CD4-positive, alpha-beta T cell treated with Interleukin-12 subunit alpha and Interleukin-12 subunit beta, for 1 hour (primary cell): Measurements from ENCODE around the gene PNPLA8.

Experiments
- DNase-seq: peaks from one replicate; pipeline ENCODE4 v3.0.0-alpha.2; 2020

Gene PNPLA8

GRCh38 chr7:108440613-108441012 is 85.3 kb downstream of the PNPLA8 start:
- no peak for DNase-seq

DNA sequence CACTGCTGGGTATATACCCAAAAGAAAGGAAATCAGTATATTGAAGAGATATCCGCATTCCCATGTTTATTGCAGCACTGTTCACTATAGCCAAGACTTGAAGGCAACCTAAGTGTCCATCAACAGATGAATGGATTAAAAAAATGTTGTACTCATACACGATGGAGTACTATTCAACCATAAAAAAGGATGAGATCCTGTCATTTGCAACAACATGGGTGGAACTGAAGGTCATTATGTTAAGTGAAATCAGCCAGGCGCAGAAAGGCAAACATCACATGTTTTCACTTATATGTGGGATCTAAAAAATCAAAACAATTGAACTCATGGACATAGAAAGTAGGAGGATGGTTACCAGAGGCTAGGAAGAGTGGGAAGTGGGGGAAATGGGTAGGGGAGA is 89.0 kb downstream of the PNPLA8 start:
- DNase-seq, result no peak

GRCh38 chr7:108434010-108434409 is 91.9 kb downstream of the PNPLA8 start:
- no peak for DNase-seq

- DNase-seq, result no peak
These were observed 94.8 kb downstream of the PNPLA8 start for GRCh38 chr7:108431099-108431498.

GRCh38 chr7:108430664-108431063 is 95.3 kb downstream of the PNPLA8 start:
- no peak for DNase-seq

DNA sequence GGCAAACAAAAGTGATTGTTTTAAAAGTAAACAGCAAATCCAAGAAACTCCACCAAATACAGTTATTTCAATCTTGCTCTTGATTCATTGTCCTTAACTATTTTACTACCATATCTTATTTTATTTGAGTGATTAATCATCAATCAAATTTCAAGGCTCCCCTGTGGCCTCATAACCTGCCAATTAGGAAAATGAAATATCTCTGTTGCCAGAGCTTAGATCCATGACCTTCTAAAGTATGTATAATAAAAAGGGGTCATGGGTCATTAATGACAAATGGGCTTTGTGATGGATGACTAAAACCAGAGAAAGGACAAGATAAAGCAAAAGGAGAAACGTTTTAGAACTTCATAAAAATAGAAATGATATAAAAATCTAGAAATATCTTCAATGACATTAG is 98.2 kb downstream of the PNPLA8 start:
- no peak for DNase-seq

- DNase-seq, result no peak
These were observed 100.1 kb downstream of the PNPLA8 start for GRCh38 chr7:108425714-108426275.

- DNase-seq, result no peak
These were observed 101.9 kb downstream of the PNPLA8 start for GRCh38 chr7:108424013-108424412.

DNA sequence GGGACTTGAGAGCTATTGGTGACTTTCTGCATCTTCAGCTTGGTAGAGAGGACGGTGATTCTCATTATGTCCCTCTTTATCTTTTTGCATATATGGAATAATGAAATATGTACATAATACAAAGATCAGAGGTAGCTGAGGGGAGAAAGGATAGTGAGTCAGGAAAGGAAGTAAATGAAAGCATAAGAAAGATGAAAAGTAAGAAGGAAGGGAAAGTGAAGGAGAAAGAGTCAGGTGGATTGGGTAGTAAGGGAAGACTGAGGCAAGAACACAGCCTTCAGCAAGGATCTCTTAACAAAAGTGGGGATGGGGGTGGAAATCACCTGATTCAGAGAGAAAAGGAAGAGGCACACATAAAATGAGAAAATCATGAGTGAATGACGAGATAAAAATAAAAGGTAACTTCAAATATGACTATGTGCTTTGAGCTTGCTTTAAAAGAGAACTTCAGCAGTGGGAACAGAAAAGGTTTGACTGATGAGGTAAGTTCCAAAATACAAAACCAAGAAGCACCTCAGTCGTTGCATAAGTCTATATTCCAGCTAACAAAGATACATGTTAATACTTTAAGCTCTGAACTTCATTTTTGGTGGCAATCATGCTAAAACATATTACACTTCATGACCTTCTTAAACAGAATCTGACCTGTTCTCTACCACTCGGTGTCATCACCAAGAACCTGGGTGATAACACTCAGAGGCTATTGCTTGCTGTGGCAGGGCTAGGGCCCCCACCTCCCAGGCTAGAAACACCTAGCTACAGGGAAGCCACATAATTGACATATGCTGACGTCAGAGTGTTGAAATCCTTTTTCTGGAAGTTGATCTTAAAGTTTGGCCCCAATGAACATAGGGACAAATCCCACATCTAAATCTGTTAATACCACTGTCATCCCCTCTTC is 102.6 kb downstream of the PNPLA8 start:
- DNase-seq, result no peak

GRCh38 chr7:108421720-108422331 is 104.1 kb downstream of the PNPLA8 start:
- DNase-seq, result no peak
